Glomerular endothelial cell (primary cell): ENCODE data around the gene FMOD. TPM values are rescaled to one million over a fixed set of nuclear protein-coding genes. Genes with fewer than 3 reads are reported as not detected.

Source experiments
- DNase-seq: peaks from one replicate; pipeline ENCODE4 v3.0.0-alpha.2; 2011; ENCODE audit warnings: low read depth, low spot score; ENCODE audit errors: extremely low read depth
- total RNA-seq: library from RNA; depleted of rRNA; stranded (reverse); fragments of >200 nt; gene quantifications from 2 replicates; pipeline ENCODE4 v1.2.3, GENCODE V29; 2015

Gene FMOD
- 0.93 and 1.8 TPM in 2 replicates for total RNA-seq

GRCh38 chr1:203351037-203351625, at the start of gene FMOD:
TSS of gene FMOD (minus strand) at chr1:203351122. CDS start at chr1:203348270, 2,852 bp downstream.
- no peak for DNase-seq

GRCh38 chr1:203396595-203397194, 45.8 kb upstream of the FMOD start:
- no peak for DNase-seq

- no peak for DNase-seq
Measured at GRCh38 chr1:203395751-203396150, 44.8 kb upstream of the FMOD start.

GRCh38 chr1:203390298-203390697, 39.4 kb upstream of the FMOD start:
- no peak for DNase-seq

- no peak for DNase-seq
Measured at GRCh38 chr1:203388683-203389082, 37.8 kb upstream of the FMOD start.

GRCh38 chr1:203382026-203382425, 31.1 kb upstream of the FMOD start:
- DNase-seq: no peak

GRCh38 chr1:203381151-203381751, 30.3 kb upstream of the FMOD start:
- DNase-seq: no peak

- no peak for DNase-seq
Measured at GRCh38 chr1:203380420-203381150, 29.7 kb upstream of the FMOD start.

GRCh38 chr1:203379825-203380224, 28.9 kb upstream of the FMOD start:
- no peak for DNase-seq

GRCh38 chr1:203378556-203379245, 27.8 kb upstream of the FMOD start:
- no peak for DNase-seq

GRCh38 chr1:203373991-203374390, 23.1 kb upstream of the FMOD start:
- no peak for DNase-seq

- DNase-seq: no peak
Measured at GRCh38 chr1:203373002-203373401, 22.1 kb upstream of the FMOD start.

- no peak for DNase-seq
Measured at GRCh38 chr1:203371288-203371687, 20.4 kb upstream of the FMOD start.

- no peak for DNase-seq
Measured at GRCh38 chr1:203369666-203370065, 18.7 kb upstream of the FMOD start.

GRCh38 chr1:203368624-203369451, 17.9 kb upstream of the FMOD start:
- DNase-seq: no peak

- no peak for DNase-seq
Measured at GRCh38 chr1:203367057-203367456, 16.1 kb upstream of the FMOD start.

GRCh38 chr1:203366476-203366875, 15.6 kb upstream of the FMOD start:
- no peak for DNase-seq

GRCh38 chr1:203364806-203365205, 13.9 kb upstream of the FMOD start:
- DNase-seq: no peak

GRCh38 chr1:203364094-203364801, 13.3 kb upstream of the FMOD start:
- DNase-seq: no peak

- no peak for DNase-seq
Measured at GRCh38 chr1:203362720-203363025, 11.8 kb upstream of the FMOD start.
